IMR-90 (cell line): Measurements from ENCODE around the gene TIFAB. TPM values are rescaled to one million over a fixed set of nuclear protein-coding genes. Genes with fewer than 3 reads are reported as not detected.

Experiments used
- ATAC-seq: fragments of 200-7000 bp; cut with Tn5 transposase; 2 replicates; pipeline ENCODE4 v1.9.1; 2020; ENCODE audit warnings: low read depth, mild to moderate bottlenecking, moderate library complexity
- BruUV-seq: library from RNA; stranded (reverse); fragments of 400-500 nt; replicated peaks from 2 replicates; lab custom pipeline; 2021; lab: Mats Ljungman, UMichigan
- CTCF ChIA-PET: fragments of 300-600 bp; formaldehyde crosslinking; extraction: SDS; loops from one replicate; lab custom pipeline; 2021; ENCODE audit warnings: antibody characterized with exemption; lab: Yijun Ruan, JAX
- POLR2A ChIA-PET: fragments of 300-600 bp; sonication (Branson Sonifier 250); formaldehyde crosslinking; loops from one replicate; lab custom pipeline; 2022; ENCODE audit warnings: antibody characterized with exemption; ENCODE audit not compliant: unreplicated experiment; lab: Charles Lee
- DNase-seq: peaks from one replicate; pipeline ENCODE4 v3.0.0; 2013
- H2AFZ ChIP-seq: replicated peaks from 2 replicates; pipeline ENCODE3; 2013; ENCODE audit warnings: low read length, mild to moderate bottlenecking; ENCODE audit not compliant: poor library complexity
- H2AK5ac ChIP-seq: 2 replicates; pipeline ENCODE4 v1.6.1; 2013; ENCODE audit warnings: low read depth, low read length, inconsistent platforms
- H2AK9ac ChIP-seq: replicated peaks from 2 replicates; pipeline ENCODE3; 2013; ENCODE audit warnings: mild to moderate bottlenecking, low read depth, low read length, moderate library complexity; ENCODE audit not compliant: poor library complexity
- H2BK120ac ChIP-seq: 2 replicates; pipeline ENCODE4 v1.6.1; 2013; ENCODE audit warnings: low read depth, low read length, inconsistent platforms
- H2BK15ac ChIP-seq: 3 replicates; pipeline ENCODE4 v1.6.1; 2013; ENCODE audit warnings: low read depth, low read length, inconsistent platforms
- H2BK20ac ChIP-seq: 2 replicates; pipeline ENCODE4 v1.6.1; 2013; ENCODE audit warnings: low read depth, mild to moderate bottlenecking, inconsistent platforms, low read length, moderate library complexity
- H2BK5ac ChIP-seq: 2 replicates; pipeline ENCODE4 v1.6.1; 2013; ENCODE audit warnings: mild to moderate bottlenecking, low read depth, low read length, inconsistent platforms; ENCODE audit not compliant: poor library complexity, severe bottlenecking
- H3K14ac ChIP-seq: replicated peaks from 2 replicates; pipeline ENCODE4 v1.6.1; 2013; ENCODE audit warnings: low read depth, low read length, inconsistent platforms
- H3K18ac ChIP-seq: 2 replicates; pipeline ENCODE4 v1.6.1; 2013; ENCODE audit warnings: low read depth, low read length, control low read depth
- H3K23ac ChIP-seq: 2 replicates; pipeline ENCODE4 v1.6.1; 2013; ENCODE audit warnings: low read depth, low read length, inconsistent platforms
- H3K27ac ChIP-seq: 2 replicates; pipeline ENCODE4 v1.5.1; 2013; ENCODE audit warnings: mild to moderate bottlenecking, control low read depth, low read length; ENCODE audit not compliant: insufficient read depth
- H3K27me3 ChIP-seq: 2 replicates; pipeline ENCODE4 v1.6.1; 2013; ENCODE audit warnings: low read length; ENCODE audit not compliant: control insufficient read depth, insufficient read depth
- H3K36me3 ChIP-seq: 2 replicates; pipeline ENCODE4 v1.6.1; 2013; ENCODE audit warnings: low read length, mixed read lengths; ENCODE audit not compliant: control insufficient read depth, insufficient read depth
- H3K4ac ChIP-seq: 2 replicates; pipeline ENCODE4 v1.6.1; 2013; ENCODE audit warnings: low read depth, low read length, inconsistent platforms
- H3K4me1 ChIP-seq: 2 replicates; pipeline ENCODE4 v1.6.1; 2013; ENCODE audit warnings: low read length, mixed read lengths; ENCODE audit not compliant: control insufficient read depth, insufficient read depth
- H3K4me2 ChIP-seq: 2 replicates; pipeline ENCODE4 v1.6.1; 2013; ENCODE audit warnings: low read depth, mild to moderate bottlenecking, control low read depth, low read length, moderate library complexity
- H3K4me3 ChIP-seq: 2 replicates; pipeline ENCODE4 v1.5.1; 2013; ENCODE audit warnings: low read depth, mild to moderate bottlenecking, control low read depth, low read length, moderate library complexity; ENCODE audit not compliant: insufficient read depth
- H3K56ac ChIP-seq: 2 replicates; pipeline ENCODE4 v1.6.1; 2013; ENCODE audit warnings: low read length, inconsistent platforms; ENCODE audit not compliant: insufficient read depth; ENCODE audit errors: extremely low read depth
- H3K79me1 ChIP-seq, 2 experiments: 2 replicates each; pipeline ENCODE4 v1.6.1; 2013; ENCODE audit warnings: low read length in 2 of 2, inconsistent platforms in 1 of 2, low read depth in 1 of 2
- H3K9ac ChIP-seq: 2 replicates; pipeline ENCODE4 v1.6.1; 2013; ENCODE audit warnings: low read depth, low read length, control low read depth
- H3K9me1 ChIP-seq: 2 replicates; pipeline ENCODE4 v1.6.1; 2013; ENCODE audit warnings: low read length, inconsistent platforms; ENCODE audit not compliant: insufficient read depth
- H3K9me3 ChIP-seq: 2 replicates; pipeline ENCODE4 v1.6.1; 2013; ENCODE audit warnings: low read length; ENCODE audit not compliant: control insufficient read depth, insufficient read depth
- H4K20me1 ChIP-seq: 2 replicates; pipeline ENCODE4 v1.6.1; 2013; ENCODE audit warnings: low read length, inconsistent platforms; ENCODE audit not compliant: insufficient read depth
- H4K5ac ChIP-seq: 2 replicates; pipeline ENCODE4 v1.6.1; 2013; ENCODE audit warnings: mild to moderate bottlenecking, low read depth, low read length, control low read depth
- H4K8ac ChIP-seq, 2 experiments: 2 replicates each; pipeline ENCODE4 v1.6.1; 2013; ENCODE audit warnings: low read depth in 2 of 2, low read length in 2 of 2, control low read depth in 1 of 2, inconsistent platforms in 1 of 2
- H4K91ac ChIP-seq: 2 replicates; pipeline ENCODE4 v1.6.1; 2013; ENCODE audit warnings: low read depth, low read length, inconsistent platforms; ENCODE audit not compliant: insufficient read depth
- MXI1 ChIP-seq: IDR thresholded peaks from 2 replicates; pipeline ENCODE4 v1.6.1; 2012; ENCODE audit warnings: low read depth, mild to moderate bottlenecking, low read length, moderate library complexity, borderline replicate concordance
- POLR2A ChIP-seq: IDR thresholded peaks from 2 replicates; pipeline ENCODE4 v1.6.1; 2012; ENCODE audit warnings: mild to moderate bottlenecking, low read depth, low read length
- RAD21 ChIP-seq: IDR thresholded peaks from 2 replicates; pipeline ENCODE4 v1.6.1; 2012; ENCODE audit warnings: low read length, improper control_type of control experiment
- dilution Hi-C: fragments of 300-500 bp; cut with HindIII; formaldehyde crosslinking; loops from one replicate; pipeline ENCODE4 v1.14.3; 2018; ENCODE audit warnings: low sequenced_read_pairs; ENCODE audit not compliant: unreplicated experiment
- in situ Hi-C: fragments of 300-500 bp; cut with MboI; formaldehyde crosslinking; loops from 3 replicates; pipeline ENCODE4 v1.14.3; 2019; ENCODE audit warnings: low sequenced_read_pairs, inconsistent platforms, mixed read lengths
- intact Hi-C: fragments of 100-400 bp; cut with micrococcal nuclease; formaldehyde crosslinking; loops from 2 replicates; pipeline ENCODE4 v1.10.0; 2022
- polyA plus RNA-seq, 3 experiments: library from polyadenylated mRNA; depleted of rRNA; stranded (reverse); fragments of >200 nt; gene quantifications; 2 replicates each; pipeline ENCODE4 v1.2.3, GENCODE V29; 2012; ENCODE audit warnings: low replicate concordance in 1 of 3
- total RNA-seq: library from RNA; depleted of rRNA; stranded (reverse); fragments of >200 nt; gene quantifications from 2 replicates; pipeline ENCODE4 v1.2.3, GENCODE V29; 2012
- TF ChIP-seq, protein P1 (sequence below): conservative IDR thresholded peaks from 2 replicates; pipeline ENCODE4 v1.5.1; 2012; ENCODE audit warnings: mild to moderate bottlenecking, low read depth, low read length, improper control_type of control experiment

Gene TIFAB
- total and polyA plus RNA-seq, 2 of the 4 experiments (the other 2 are of a cell fraction), result not detected

DNA sequence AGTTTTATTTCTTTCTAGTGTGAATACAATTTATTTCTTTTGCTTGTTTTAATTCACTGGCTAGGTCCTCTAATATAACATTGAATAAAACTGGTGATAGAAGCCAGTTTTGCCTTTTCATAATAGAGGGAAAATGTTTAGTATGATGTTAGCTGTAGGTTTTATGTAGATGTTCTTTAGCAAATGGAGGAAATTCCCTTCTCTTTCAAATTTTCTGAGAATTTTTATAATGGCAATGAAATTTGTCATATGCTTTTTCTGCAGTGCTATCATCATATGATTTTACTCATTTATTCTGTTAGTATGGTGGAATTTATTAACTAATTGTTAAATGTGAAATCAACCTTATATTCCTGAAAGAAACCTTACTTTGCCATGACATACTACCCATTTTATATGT, 35.1 kb downstream of the TIFAB start:
- no peak overlapping the region for H3K27ac ChIP-seq
- ATAC-seq, result no peak
- no peak overlapping the region for H4K5ac ChIP-seq
- CTCF ChIA-PET, result interaction anchor here (1.0 kb wide), 1 partner anchor 9 kb away, joined by 3 read pairs; no protein-coding TSS in a partner anchor
- POLR2A ChIA-PET, result no interaction called here
- H4K8ac ChIP-seq, result no peak overlapping the region
- H3K4me3 ChIP-seq, result no peak overlapping the region
- no peak overlapping the region for H4K91ac ChIP-seq
- H2BK15ac ChIP-seq, result no peak overlapping the region
- no peak overlapping the region for H3K4me2 ChIP-seq
- no peak for DNase-seq
- H3K18ac ChIP-seq, result no peak overlapping the region
- no peak overlapping the region for H2BK20ac ChIP-seq
- H3K56ac ChIP-seq, result no peak overlapping the region
- in situ Hi-C loops (no loop called here), intact Hi-C loops (no loop called here), dilution Hi-C loops (no loop called here)
- H3K23ac ChIP-seq, result no peak overlapping the region
- TF ChIP-seq RAD21, result no peak
- no peak for TF ChIP-seq POLR2A
- no peak for TF ChIP-seq MXI1
- TF ChIP-seq, protein P1, sequence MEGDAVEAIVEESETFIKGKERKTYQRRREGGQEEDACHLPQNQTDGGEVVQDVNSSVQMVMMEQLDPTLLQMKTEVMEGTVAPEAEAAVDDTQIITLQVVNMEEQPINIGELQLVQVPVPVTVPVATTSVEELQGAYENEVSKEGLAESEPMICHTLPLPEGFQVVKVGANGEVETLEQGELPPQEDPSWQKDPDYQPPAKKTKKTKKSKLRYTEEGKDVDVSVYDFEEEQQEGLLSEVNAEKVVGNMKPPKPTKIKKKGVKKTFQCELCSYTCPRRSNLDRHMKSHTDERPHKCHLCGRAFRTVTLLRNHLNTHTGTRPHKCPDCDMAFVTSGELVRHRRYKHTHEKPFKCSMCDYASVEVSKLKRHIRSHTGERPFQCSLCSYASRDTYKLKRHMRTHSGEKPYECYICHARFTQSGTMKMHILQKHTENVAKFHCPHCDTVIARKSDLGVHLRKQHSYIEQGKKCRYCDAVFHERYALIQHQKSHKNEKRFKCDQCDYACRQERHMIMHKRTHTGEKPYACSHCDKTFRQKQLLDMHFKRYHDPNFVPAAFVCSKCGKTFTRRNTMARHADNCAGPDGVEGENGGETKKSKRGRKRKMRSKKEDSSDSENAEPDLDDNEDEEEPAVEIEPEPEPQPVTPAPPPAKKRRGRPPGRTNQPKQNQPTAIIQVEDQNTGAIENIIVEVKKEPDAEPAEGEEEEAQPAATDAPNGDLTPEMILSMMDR, result no peak
- H3K79me1 ChIP-seq, result no peaks in the 10 kb centered on the region
- no peak overlapping the region for H3K14ac ChIP-seq
- no peaks in the 10 kb centered on the region for H3K36me3 ChIP-seq
- H2AFZ ChIP-seq, result no peak overlapping the region
- BruUV-seq, result no TSS peak
- no peaks in the 10 kb centered on the region for H3K9me1 ChIP-seq
- no peak overlapping the region for H2BK120ac ChIP-seq
- peaks cover 14% of the 10 kb centered on the region for H3K27me3 ChIP-seq
- H3K4me1 ChIP-seq, result no peaks in the 10 kb centered on the region
- peaks cover 2% of the 10 kb centered on the region for H3K9me3 ChIP-seq
- H2AK5ac ChIP-seq, result no peak overlapping the region
- no peak overlapping the region for H3K9ac ChIP-seq
- H2BK5ac ChIP-seq, result no peak overlapping the region
- H3K4ac ChIP-seq, result no peak overlapping the region
- no peak overlapping the region for H2AK9ac ChIP-seq
- H4K20me1 ChIP-seq, result no peaks in the 10 kb centered on the region
